Naive B cell (primary cell): Measurements from ENCODE around the gene CLCN4. TPM values are rescaled to one million over a fixed set of nuclear protein-coding genes. Genes with fewer than 3 reads are reported as not detected.
A peak's percentile ranks its signal among the peaks of the same experiment; 100 is the strongest.

ENCODE experiments used
- ATAC-seq, 2 donors: fragments of 150-1000 bp; cut with Tn5 transposase; 2 replicates each; pipeline ENCODE4 v1.10.0; 2021; ENCODE audit warnings: low read depth in 2 of 2, mild to moderate bottlenecking in 2 of 2, moderate library complexity in 2 of 2
- DNase-seq: peaks from one replicate; pipeline ENCODE4 v3.0.0; 2022
- H3K27ac Mint-ChIP-seq, 6 donors: one replicate each; pipeline ENCODE4 v1.8.0; 2020 to 2022; ENCODE audit warnings: mild to moderate bottlenecking in 6 of 6, mixed read lengths in 6 of 6, moderate library complexity in 5 of 6, inconsistent platforms in 2 of 6
- H3K27me3 Mint-ChIP-seq, 3 donors: one replicate each; pipeline ENCODE4 v1.8.0; 2021 to 2022; ENCODE audit warnings: mixed read lengths in 3 of 3, mild to moderate bottlenecking in 1 of 3
- H3K36me3 Mint-ChIP-seq, 2 donors: one replicate each; pipeline ENCODE4 v1.8.0; 2020 to 2022; ENCODE audit warnings: mixed read lengths in 2 of 2, inconsistent platforms in 1 of 2, mild to moderate bottlenecking in 1 of 2
- H3K4me1 Mint-ChIP-seq, 3 donors: one replicate each; pipeline ENCODE4 v1.8.0; 2020 to 2022; ENCODE audit warnings: mixed read lengths in 3 of 3, inconsistent platforms in 1 of 3, mild to moderate bottlenecking in 1 of 3, moderate library complexity in 1 of 3
- H3K4me3 Mint-ChIP-seq, 8 donors: one replicate each; pipeline ENCODE4 v1.8.0; 2020 to 2022; ENCODE audit warnings: mild to moderate bottlenecking in 8 of 8, mixed read lengths in 8 of 8, moderate library complexity in 8 of 8, inconsistent platforms in 2 of 8
- H3K9me3 Mint-ChIP-seq, 7 donors: one replicate each; pipeline ENCODE4 v1.8.0; 2020 to 2022; ENCODE audit warnings: mixed read lengths in 7 of 7, mild to moderate bottlenecking in 5 of 7, inconsistent platforms in 2 of 7, moderate library complexity in 1 of 7
- polyA plus RNA-seq, 6 donors: library from polyadenylated mRNA; unstranded; fragments of 300-500 nt; fragmentation: Illumina TruSeq; gene quantifications; one replicate each; pipeline ENCODE4 v1.2.3, GENCODE V29; 2021; ENCODE audit warnings: low read depth in 6 of 6

The CLCN4 gene
- polyA plus RNA-seq, 6 donors from 2014 or later, result 10.1 to 46.1 (median 28.8) TPM

DNA sequence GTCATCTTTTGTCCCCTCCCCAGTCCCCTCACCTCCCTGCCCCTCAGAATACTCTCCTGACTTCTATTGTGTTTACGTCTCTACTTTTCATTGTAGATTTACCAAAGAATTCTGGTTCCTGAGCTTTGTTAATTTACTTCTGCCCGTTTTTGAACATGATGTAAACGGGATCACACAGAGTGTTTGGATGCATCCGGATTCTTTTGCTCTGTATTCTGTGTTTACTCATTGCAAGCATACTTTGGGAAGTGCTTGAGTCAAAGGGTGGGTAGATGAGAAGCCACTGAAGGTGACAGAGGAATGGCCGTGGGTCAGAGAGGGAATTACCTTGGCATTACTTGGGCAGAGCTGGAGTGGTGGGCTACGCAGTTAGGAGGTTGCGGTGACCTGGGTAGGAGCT is 18.0 kb downstream of the CLCN4 start:
- DNase-seq, result no peak
- Mint-ChIP-seq H3K27ac (peak overlapping the region in 4 of 6 donors; percentile 24 to 78 (median 66)), H3K4me3 (peak overlapping the region in 1 of 8 donors; percentile 23)

DNA sequence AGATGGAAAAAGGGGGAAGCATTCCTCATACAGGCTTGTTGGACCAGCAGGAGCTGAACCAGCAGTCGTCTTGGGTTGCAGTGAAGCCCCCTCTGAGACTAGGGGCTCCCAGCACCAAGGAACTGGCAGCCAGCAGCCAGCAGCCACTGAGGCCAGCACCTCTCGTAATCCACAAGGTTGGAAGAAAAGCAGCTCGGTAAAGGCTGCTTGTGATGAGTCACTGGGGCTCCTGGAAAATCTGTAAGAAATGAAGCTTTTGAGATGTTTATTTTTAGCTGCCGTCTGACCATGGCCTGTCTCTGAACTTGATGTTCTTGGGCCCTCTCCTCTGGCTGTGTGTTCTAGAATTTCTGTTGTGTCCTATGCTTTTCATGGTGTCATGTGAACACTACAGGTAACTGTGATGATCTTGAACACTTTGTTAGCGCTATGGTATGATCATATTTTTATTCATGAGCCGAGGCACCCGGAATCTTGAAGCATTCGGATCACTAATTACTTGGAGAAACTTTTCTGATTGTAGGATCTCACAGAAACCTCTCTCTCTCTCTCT is 18.6 kb downstream of the CLCN4 start:
- H3K4me3 Mint-ChIP-seq, result no peak overlapping the region
- H3K9me3 Mint-ChIP-seq, result no peaks in the 10 kb centered on the region
- no peaks in the 10 kb centered on the region for H3K27me3 Mint-ChIP-seq
- no peak for ATAC-seq
- DNase-seq, result no peak
- H3K27ac Mint-ChIP-seq, result peak overlapping the region in 4 of 6 donors; percentile 62 to 78 (median 68)
- peaks cover 21 to 36% (median 34%) of the 10 kb centered on the region in 3 donors for H3K4me1 Mint-ChIP-seq
- H3K36me3 Mint-ChIP-seq, result no peaks in the 10 kb centered on the region

More for the DNA sequence above, 18.0 kb downstream of the CLCN4 start:
- ATAC-seq, result no peak
- no peaks in the 10 kb centered on the region for H3K9me3 Mint-ChIP-seq
- H3K27me3 Mint-ChIP-seq, result no peaks in the 10 kb centered on the region
- no peaks in the 10 kb centered on the region for H3K36me3 Mint-ChIP-seq
- peaks cover 21 to 38% (median 34%) of the 10 kb centered on the region in 3 donors for H3K4me1 Mint-ChIP-seq

DNA sequence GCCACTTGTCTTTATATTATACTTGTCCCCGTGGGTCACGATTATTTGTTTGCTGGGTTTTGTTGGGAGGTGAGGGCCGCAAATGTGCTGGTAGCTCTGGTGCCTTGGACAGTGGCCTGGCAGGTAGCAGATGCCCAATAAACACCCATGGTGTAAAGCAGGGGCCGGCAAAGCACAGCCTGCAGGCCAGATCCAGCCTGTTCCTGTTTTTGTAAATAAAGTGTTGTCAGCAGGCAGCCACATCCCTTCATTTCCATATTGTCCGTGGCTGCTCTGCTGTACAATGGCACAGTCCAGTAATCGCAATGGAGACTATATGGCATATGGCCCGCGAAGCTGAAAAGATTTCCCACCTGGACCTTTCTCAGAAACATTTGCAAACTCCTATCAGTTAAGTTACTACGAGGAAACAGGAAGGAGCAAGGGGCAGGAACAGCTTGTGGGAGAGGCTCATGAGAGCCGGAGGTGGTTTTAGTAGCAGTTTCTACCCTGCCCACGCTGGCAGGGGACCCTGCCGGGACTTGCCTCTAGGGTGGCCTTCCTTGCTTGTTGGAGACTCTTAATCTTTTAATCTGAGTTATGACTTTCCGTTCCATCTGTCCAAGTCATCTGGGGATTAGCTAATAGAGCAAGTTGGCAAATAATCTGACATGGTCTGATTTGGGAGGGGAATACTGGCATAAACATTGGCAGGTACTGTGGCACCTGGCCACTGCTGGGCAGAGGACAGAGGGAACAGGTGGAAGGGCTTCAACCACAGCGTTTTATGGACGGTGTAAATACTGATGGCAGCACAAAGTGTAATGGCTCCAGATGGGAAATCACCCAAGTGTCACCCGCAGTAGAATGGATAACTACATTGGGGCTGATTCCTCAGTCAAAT is 19.6 kb downstream of the CLCN4 start:
- ATAC-seq (no peak), DNase-seq (no peak)
- peak overlapping the region in 5 of 8 donors; percentile 0 to 40 (median 20) for H3K4me3 Mint-ChIP-seq
- peaks cover 18 to 32% (median 28%) of the 10 kb centered on the region in 3 donors for H3K4me1 Mint-ChIP-seq
- peak overlapping the region; percentile 45 to 80 (median 68) for H3K27ac Mint-ChIP-seq
- H3K27me3 Mint-ChIP-seq, result no peaks in the 10 kb centered on the region
- H3K9me3 Mint-ChIP-seq, result no peaks in the 10 kb centered on the region
- no peaks in the 10 kb centered on the region for H3K36me3 Mint-ChIP-seq

DNA sequence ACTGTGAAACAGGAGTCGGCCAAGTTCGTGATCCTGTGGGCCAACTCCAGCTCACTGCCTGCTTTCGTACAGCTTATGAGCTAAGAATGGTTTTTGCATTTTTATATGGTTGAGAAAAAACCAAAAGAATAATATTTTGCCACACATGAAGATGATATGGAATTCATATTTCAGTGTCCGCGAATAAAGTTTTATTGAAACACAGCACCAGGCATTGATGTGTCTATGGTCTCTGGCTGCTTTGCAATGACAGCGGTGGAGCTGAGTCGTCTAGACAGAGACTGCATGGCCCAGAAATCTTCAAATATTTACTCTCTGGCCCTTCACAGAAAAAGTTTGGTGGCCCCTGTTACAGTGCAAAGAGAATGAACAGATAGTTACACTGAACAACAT is 20.2 kb downstream of the CLCN4 start:
- Mint-ChIP-seq H3K9me3 (no peaks in the 10 kb centered on the region), H3K4me1 (peaks cover 16 to 27% (median 26%) of the 10 kb centered on the region in 3 donors), H3K4me3 (peak overlapping the region in 1 of 8 donors; percentile 0), H3K36me3 (no peaks in the 10 kb centered on the region), H3K27me3 (no peaks in the 10 kb centered on the region), H3K27ac (peak overlapping the region in 1 of 6 donors; percentile 80)
- ATAC-seq (no peak), DNase-seq (no peak)

DNA sequence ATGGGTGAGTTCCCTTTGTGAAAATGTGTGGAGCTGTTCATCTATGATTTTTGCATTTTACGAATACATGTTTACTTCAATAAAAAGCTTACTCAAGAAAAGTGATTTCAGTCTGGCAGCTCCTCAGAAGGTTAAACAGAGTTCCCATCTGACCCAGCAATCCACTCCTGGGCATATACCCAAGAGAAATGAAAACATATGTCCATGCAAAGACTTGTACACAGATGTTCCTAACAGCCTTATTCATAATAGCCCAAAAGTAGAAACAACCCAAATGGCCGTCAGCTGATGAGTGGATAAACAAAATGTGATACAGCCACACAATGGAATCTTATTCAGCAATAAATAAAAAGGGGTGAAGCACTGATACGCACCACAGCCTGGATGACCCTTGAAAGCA is 20.8 kb downstream of the CLCN4 start:
- H3K27me3 Mint-ChIP-seq, result no peaks in the 10 kb centered on the region
- no peak overlapping the region for H3K4me3 Mint-ChIP-seq
- peaks cover 18 to 32% (median 23%) of the 10 kb centered on the region in 3 donors for H3K4me1 Mint-ChIP-seq
- no peak for ATAC-seq
- peak overlapping the region in 2 of 6 donors; percentile 19 to 42 for H3K27ac Mint-ChIP-seq
- H3K9me3 Mint-ChIP-seq, result no peaks in the 10 kb centered on the region
- DNase-seq, result no peak
- no peaks in the 10 kb centered on the region for H3K36me3 Mint-ChIP-seq

DNA sequence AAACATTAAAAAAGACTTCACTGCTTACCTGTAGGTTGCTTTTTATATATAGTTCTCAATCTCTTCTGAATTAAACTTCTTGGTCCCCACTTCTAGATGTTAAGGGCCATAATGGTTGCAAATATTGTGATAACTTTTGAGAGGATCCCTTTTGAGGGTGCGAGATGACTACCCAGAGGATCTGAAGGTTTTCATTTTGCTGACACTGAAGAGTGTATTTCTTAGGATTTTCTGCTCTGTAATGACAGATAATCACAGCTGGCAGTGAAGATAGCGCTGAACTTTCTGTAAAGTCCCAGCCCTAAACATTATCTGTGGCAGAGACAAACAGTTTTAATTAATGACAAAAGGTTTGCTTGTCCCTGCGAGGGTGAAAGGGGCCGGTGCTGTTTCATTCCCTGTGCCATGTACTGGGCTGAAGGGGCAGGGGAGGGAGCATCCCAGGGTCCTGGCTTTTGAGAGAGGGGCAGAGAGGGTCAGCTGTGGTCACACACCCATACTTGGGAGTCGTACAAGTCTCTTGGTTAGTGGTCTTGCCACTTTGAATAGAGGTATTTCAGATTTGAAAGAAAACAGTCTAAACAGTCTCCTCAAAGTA is 22.2 kb downstream of the CLCN4 start:
- H3K27ac Mint-ChIP-seq, result peak overlapping the region in 2 of 6 donors; percentile 29 to 51
- peaks cover 26 to 42% (median 33%) of the 10 kb centered on the region in 3 donors for H3K4me1 Mint-ChIP-seq
- H3K9me3 Mint-ChIP-seq, result no peaks in the 10 kb centered on the region
- no peaks in the 10 kb centered on the region for H3K27me3 Mint-ChIP-seq
- H3K4me3 Mint-ChIP-seq, result no peak overlapping the region
- ATAC-seq, result no peak
- H3K36me3 Mint-ChIP-seq, result no peaks in the 10 kb centered on the region
- DNase-seq, result no peak

DNA sequence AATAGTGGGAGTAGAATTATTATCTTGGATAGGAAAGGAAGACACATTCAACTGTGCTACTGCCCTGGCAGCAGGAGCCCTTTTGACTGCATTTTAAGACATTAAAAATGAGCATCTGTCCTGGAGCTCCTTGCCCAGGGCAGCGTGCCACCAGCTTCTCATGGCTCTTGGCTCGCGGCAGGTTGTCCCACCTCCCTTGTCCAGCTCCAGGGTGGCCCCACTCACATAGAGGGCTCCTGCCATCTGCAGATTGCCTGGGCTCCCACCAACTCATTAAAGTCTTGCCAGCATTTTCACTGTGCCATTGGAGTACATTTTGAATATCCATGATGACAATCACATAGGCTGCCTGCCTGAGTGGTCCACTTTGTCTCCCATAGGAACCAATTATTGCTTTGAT is 27.0 kb downstream of the CLCN4 start:
- ATAC-seq, result no peak
- Mint-ChIP-seq H3K27ac (peak overlapping the region in 3 of 6 donors; percentile 1 to 35 (median 27)), H3K9me3 (no peaks in the 10 kb centered on the region), H3K4me3 (no peak overlapping the region), H3K36me3 (peaks cover 0 to 21% of the 10 kb centered on the region in 2 donors), H3K4me1 (peaks cover 22 to 29% (median 27%) of the 10 kb centered on the region in 3 donors), H3K27me3 (peaks cover 0 to 22% (median 0%) of the 10 kb centered on the region in 3 donors)
- no peak for DNase-seq

DNA sequence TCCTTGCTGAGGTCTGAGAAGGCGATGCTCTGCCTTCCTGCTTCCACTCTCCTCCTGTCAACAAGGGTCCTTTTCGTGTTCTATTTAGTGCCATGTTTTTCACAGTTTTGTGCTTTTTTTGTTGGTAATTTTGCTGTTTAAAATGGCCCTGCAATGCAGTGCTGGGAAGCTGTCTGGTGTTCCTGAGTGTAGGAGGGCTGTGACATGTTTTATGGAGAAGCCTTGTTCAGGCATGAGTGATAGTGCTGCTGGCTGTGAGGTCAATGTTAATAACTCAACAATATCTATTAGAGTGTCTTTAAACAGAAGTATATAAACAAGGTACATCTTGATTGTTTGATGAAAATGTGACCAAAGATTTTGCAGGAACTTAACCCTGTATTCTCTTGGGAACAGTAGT is 27.6 kb downstream of the CLCN4 start:
- H3K27me3 Mint-ChIP-seq, result peaks cover 0 to 22% (median 0%) of the 10 kb centered on the region in 3 donors
- no peaks in the 10 kb centered on the region for H3K9me3 Mint-ChIP-seq
- peaks cover 26 to 29% (median 27%) of the 10 kb centered on the region in 3 donors for H3K4me1 Mint-ChIP-seq
- no peak overlapping the region for H3K4me3 Mint-ChIP-seq
- peak overlapping the region in 1 of 6 donors; percentile 35 for H3K27ac Mint-ChIP-seq
- peaks cover 0 to 21% of the 10 kb centered on the region in 2 donors for H3K36me3 Mint-ChIP-seq
- DNase-seq (no peak), ATAC-seq (no peak)

DNA sequence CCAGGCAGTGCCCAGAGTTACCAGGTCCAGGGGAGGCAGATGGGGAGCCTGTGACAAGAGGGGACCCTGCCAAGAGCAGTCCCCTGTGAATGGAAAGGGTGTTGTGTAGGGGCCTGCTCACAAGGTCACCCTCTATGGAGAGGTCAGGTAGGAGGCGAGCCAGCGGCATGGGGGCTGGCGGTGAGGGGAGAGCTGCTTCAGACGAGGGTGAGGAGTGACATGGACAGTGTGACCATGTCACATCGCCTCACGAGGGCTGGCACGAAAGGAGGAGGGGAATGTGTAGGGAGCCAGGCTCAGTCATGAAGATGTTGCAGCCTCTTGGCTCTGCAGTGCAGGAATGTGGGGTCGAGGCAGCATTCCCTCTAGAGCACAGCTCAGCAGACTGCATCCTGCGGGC is 29.6 kb downstream of the CLCN4 start:
- Mint-ChIP-seq H3K27ac (peak overlapping the region in 4 of 6 donors; percentile 55 to 83 (median 72)), H3K4me3 (no peak overlapping the region), H3K36me3 (peaks cover 0 to 21% of the 10 kb centered on the region in 2 donors), H3K9me3 (no peaks in the 10 kb centered on the region), H3K27me3 (peaks cover 0 to 22% (median 0%) of the 10 kb centered on the region in 3 donors), H3K4me1 (peaks cover 33 to 38% (median 33%) of the 10 kb centered on the region in 3 donors)
- ATAC-seq (no peak), DNase-seq (no peak)

DNA sequence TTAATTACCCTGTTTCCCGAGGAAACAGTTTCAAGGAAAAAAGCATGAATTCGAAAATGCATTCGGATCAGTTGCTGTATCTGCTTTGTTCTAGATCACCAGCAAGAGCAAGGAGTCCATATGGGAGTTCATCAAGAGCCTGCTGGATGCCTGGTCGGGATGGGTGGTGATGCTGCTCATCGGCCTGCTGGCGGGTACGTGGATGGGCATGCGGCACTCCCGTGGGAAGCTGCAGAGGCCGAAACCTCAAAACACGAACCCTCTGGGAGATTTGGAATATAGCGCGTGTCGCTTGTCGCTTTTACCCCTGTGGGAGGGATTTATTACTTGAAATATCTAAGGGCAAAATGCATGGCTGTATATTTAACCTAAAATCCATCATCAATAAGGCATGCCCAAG is 30.6 kb downstream of the CLCN4 start:
- DNase-seq, result no peak
- H3K4me3 Mint-ChIP-seq, result no peak overlapping the region
- H3K4me1 Mint-ChIP-seq, result peaks cover 32 to 39% (median 34%) of the 10 kb centered on the region in 3 donors
- no peaks in the 10 kb centered on the region for H3K9me3 Mint-ChIP-seq
- H3K27ac Mint-ChIP-seq, result no peak overlapping the region
- ATAC-seq, result no peak
- H3K36me3 Mint-ChIP-seq, result peaks cover 0 to 29% of the 10 kb centered on the region in 2 donors
- H3K27me3 Mint-ChIP-seq, result peaks cover 0 to 27% (median 0%) of the 10 kb centered on the region in 3 donors

DNA sequence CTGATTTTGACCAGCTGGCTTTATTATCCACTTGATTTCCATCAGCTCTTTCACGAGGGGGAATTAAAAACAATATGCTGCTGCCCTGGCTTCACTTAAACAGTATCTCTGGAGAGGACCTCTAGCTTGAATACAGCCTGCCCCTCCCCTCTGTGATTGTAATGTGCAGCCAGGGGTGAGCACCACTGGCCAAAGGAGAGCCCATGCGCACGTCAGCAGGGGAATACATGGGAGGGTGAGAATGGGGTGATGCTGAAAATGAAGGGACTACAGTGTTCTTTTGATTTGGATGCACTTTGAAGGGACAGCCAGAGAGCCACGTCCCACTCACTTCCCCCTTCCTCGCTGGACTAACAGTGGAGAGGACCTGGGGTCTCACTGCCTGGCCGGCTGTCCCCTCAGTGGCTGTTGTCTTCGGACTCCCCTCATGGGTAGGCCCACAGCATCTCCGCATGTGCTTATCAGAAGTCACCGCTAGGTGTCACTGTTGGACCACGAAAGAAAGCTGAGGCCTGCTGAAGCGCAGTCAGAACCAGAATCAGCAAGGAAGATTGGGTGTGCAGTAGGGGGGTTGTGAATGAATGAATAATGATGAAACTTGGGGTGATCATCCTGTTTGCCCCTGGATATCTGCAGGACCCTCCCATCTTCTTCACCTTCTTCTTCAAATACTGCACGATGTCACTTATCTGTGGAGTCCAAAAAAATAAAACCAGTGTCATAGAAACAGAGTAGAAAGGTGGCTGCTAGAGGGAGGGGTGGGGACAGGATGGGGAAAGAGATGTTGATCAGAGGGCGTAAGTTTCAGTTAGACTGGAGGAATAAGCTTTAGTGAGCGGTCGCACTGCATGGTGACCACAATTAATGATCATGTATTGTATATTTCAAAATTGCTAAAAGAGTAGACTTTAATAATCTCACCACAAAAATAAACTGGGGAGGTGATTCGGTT is 32.8 kb downstream of the CLCN4 start:
- Mint-ChIP-seq H3K27me3 (peaks cover 0 to 35% (median 0%) of the 10 kb centered on the region in 3 donors), H3K4me3 (peak overlapping the region in 1 of 8 donors; percentile 7), H3K9me3 (peaks cover 0 to 6% (median 0%) of the 10 kb centered on the region in 7 donors), H3K36me3 (peaks cover 0 to 43% of the 10 kb centered on the region in 2 donors), H3K4me1 (peaks cover 26 to 42% (median 31%) of the 10 kb centered on the region in 3 donors), H3K27ac (peak overlapping the region in 5 of 6 donors; percentile 3 to 91 (median 55))
- ATAC-seq (peak; percentile 84 to 89), DNase-seq (peak; percentile 70)

DNA sequence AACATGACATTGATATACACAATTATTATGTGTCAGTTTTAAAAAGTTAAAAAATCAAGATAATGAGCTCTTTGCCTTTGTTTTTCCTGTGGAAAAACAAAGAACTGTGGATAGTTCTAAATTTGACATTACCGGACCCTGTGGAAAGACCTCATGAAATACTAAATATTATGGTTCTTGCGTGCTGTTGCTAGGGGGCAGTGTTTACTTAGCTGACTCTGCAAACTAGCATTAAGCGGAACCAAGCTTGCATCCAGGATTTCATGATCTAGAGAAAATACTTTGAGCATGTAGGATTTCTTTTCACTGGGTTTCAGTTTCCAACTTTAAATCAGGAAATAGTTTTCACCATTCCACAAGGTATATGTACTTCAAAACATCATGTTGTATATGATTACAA is 33.6 kb downstream of the CLCN4 start:
- ATAC-seq (peak; percentile 64 to 70), DNase-seq (peak; percentile 45)

More for the DNA sequence above, 33.6 kb downstream of the CLCN4 start:
- peaks cover 25 to 38% (median 26%) of the 10 kb centered on the region in 3 donors for H3K4me1 Mint-ChIP-seq
- H3K27ac Mint-ChIP-seq, result peak overlapping the region in 4 of 6 donors; percentile 32 to 91 (median 72)
- peaks cover 0 to 6% (median 0%) of the 10 kb centered on the region in 7 donors for H3K9me3 Mint-ChIP-seq
- H3K27me3 Mint-ChIP-seq, result peaks cover 0 to 28% (median 0%) of the 10 kb centered on the region in 3 donors
- peaks cover 0 to 39% of the 10 kb centered on the region in 2 donors for H3K36me3 Mint-ChIP-seq
- no peak overlapping the region for H3K4me3 Mint-ChIP-seq
